H9 (cell line): ENCODE results near the gene NQO1. TPM values are rescaled to one million over a fixed set of nuclear protein-coding genes. Genes with fewer than 3 reads are reported as not detected.

Source experiments
- DNase-seq: peaks from one replicate; pipeline ENCODE4 v3.0.0-alpha.2; 2017
- H2AFZ ChIP-seq: one replicate; pipeline ENCODE4 v1.6.1; 2013; ENCODE audit warnings: mild to moderate bottlenecking, low read length, control low read depth, moderate library complexity
- H2AK5ac ChIP-seq: 2 replicates; pipeline ENCODE4 v1.6.1; 2013; ENCODE audit warnings: low read length, control low read depth, mixed read lengths; ENCODE audit not compliant: insufficient read length
- H2BK120ac ChIP-seq: one replicate; pipeline ENCODE4 v1.6.1; 2013; ENCODE audit warnings: low read depth, mild to moderate bottlenecking, low read length, control low read depth, inconsistent platforms; ENCODE audit not compliant: poor library complexity, severe bottlenecking
- H2BK12ac ChIP-seq: 2 replicates; pipeline ENCODE4 v1.6.1; 2013; ENCODE audit warnings: low read length, control low read depth, mixed read lengths, low read depth; ENCODE audit not compliant: insufficient read length
- H2BK15ac ChIP-seq: 2 replicates; pipeline ENCODE4 v1.6.1; 2013; ENCODE audit warnings: low read depth, low read length, control low read depth
- H2BK20ac ChIP-seq: one replicate; pipeline ENCODE4 v1.6.1; 2013; ENCODE audit warnings: low read depth, mild to moderate bottlenecking, low read length, control low read depth, inconsistent platforms; ENCODE audit not compliant: poor library complexity, severe bottlenecking
- H2BK5ac ChIP-seq: 2 replicates; pipeline ENCODE4 v1.6.1; 2013; ENCODE audit warnings: low read length, control low read depth, mixed read lengths; ENCODE audit not compliant: insufficient read length
- H3K14ac ChIP-seq: 2 replicates; pipeline ENCODE4 v1.6.1; 2013; ENCODE audit warnings: low read length, control low read depth; ENCODE audit not compliant: insufficient read depth
- H3K18ac ChIP-seq: 2 replicates; pipeline ENCODE4 v1.6.1; 2013; ENCODE audit warnings: low read depth, mild to moderate bottlenecking, mixed read lengths, low read length, control low read depth; ENCODE audit not compliant: insufficient read length
- H3K23ac ChIP-seq: 2 replicates; pipeline ENCODE4 v1.6.1; 2013; ENCODE audit warnings: low read length, control low read depth, mixed read lengths, low read depth; ENCODE audit not compliant: insufficient read length
- H3K23me2 ChIP-seq: 2 replicates; pipeline ENCODE4 v1.6.1; 2013; ENCODE audit warnings: low read depth, mild to moderate bottlenecking, mixed read lengths, low read length, control low read depth; ENCODE audit not compliant: insufficient read length, poor library complexity, severe bottlenecking
- H3K27ac ChIP-seq: 2 replicates; pipeline ENCODE4 v1.5.1; 2013; ENCODE audit warnings: low read length, control low read depth, mixed read lengths, low read depth; ENCODE audit not compliant: insufficient read length
- H3K27me3 ChIP-seq: 2 replicates; pipeline ENCODE4 v1.6.1; 2013; ENCODE audit warnings: low read length, control low read depth, inconsistent platforms; ENCODE audit not compliant: insufficient read depth
- H3K4ac ChIP-seq: 2 replicates; pipeline ENCODE4 v1.6.1; 2013; ENCODE audit warnings: low read depth, mild to moderate bottlenecking, control low read depth, inconsistent platforms, low read length, moderate library complexity
- H3K4me1 ChIP-seq: 2 replicates; pipeline ENCODE4 v1.6.1; 2013; ENCODE audit warnings: low read length, control low read depth, inconsistent platforms; ENCODE audit not compliant: insufficient read depth
- H3K4me2 ChIP-seq: 2 replicates; pipeline ENCODE4 v1.6.1; 2013; ENCODE audit warnings: low read length, control low read depth, mixed read lengths; ENCODE audit not compliant: insufficient read length, insufficient read depth
- H3K56ac ChIP-seq: 2 replicates; pipeline ENCODE4 v1.6.1; 2013; ENCODE audit warnings: low read depth, mild to moderate bottlenecking, mixed read lengths, low read length, control low read depth; ENCODE audit not compliant: insufficient read length
- H3K79me1 ChIP-seq: 2 replicates; pipeline ENCODE4 v1.6.1; 2013; ENCODE audit warnings: low read depth, mild to moderate bottlenecking, moderate library complexity, low read length, control low read depth, inconsistent platforms; ENCODE audit not compliant: insufficient read depth, poor library complexity, severe bottlenecking
- H3K79me2 ChIP-seq: 2 replicates; pipeline ENCODE4 v1.6.1; 2013; ENCODE audit warnings: low read length, control low read depth, inconsistent platforms; ENCODE audit not compliant: insufficient read depth
- H3K9ac ChIP-seq: 2 replicates; pipeline ENCODE4 v1.6.1; 2013; ENCODE audit warnings: low read length, control low read depth, mixed read lengths; ENCODE audit not compliant: insufficient read length; ENCODE audit errors: extremely low read depth
- H3K9me3 ChIP-seq: one replicate; pipeline ENCODE4 v1.6.1; 2013; ENCODE audit warnings: low read depth, low read length, inconsistent platforms; ENCODE audit not compliant: control insufficient read depth
- H3T11ph ChIP-seq: one replicate; pipeline ENCODE4 v1.6.1; 2013; ENCODE audit warnings: mild to moderate bottlenecking, low read length, control low read depth, inconsistent platforms
- H4K20me1 ChIP-seq: one replicate; pipeline ENCODE4 v1.6.1; 2013; ENCODE audit not compliant: control insufficient read depth, insufficient read length, insufficient read depth
- H4K5ac ChIP-seq: 2 replicates; pipeline ENCODE4 v1.6.1; 2013; ENCODE audit warnings: low read depth, mild to moderate bottlenecking, mixed read lengths, low read length, control low read depth; ENCODE audit not compliant: insufficient read length
- H4K8ac ChIP-seq: replicated peaks from 2 replicates; pipeline ENCODE4 v1.6.1; 2013; ENCODE audit warnings: low read length, control low read depth, mixed read lengths, low read depth; ENCODE audit not compliant: insufficient read length
- H4K91ac ChIP-seq: 2 replicates; pipeline ENCODE4 v1.6.1; 2013; ENCODE audit warnings: low read depth, mild to moderate bottlenecking, moderate library complexity, mixed read lengths, low read length, control low read depth; ENCODE audit not compliant: insufficient read length
- H3K27ac Mint-ChIP-seq, 3 experiments: 2 replicates in 2 of 3; 3 replicates in 1 of 3; pipeline ENCODE4 v1.8.0; 2020 to 2021; ENCODE audit warnings: mixed read lengths in 3 of 3, mild to moderate bottlenecking in 1 of 3, moderate library complexity in 1 of 3
- H3K27me3 Mint-ChIP-seq: 2 replicates; pipeline ENCODE4 v1.8.0; 2021; ENCODE audit warnings: low read depth, mild to moderate bottlenecking, moderate library complexity, mixed read lengths
- H3K36me3 Mint-ChIP-seq, 3 experiments: 2 replicates in 2 of 3; 3 replicates in 1 of 3; pipeline ENCODE4 v1.8.0; 2020 to 2021; ENCODE audit warnings: low read depth in 3 of 3, mixed read lengths in 3 of 3; ENCODE audit not compliant: insufficient read depth in 1 of 3
- H3K4me1 Mint-ChIP-seq, 2 experiments: 2 replicates each; pipeline ENCODE4 v1.8.0; 2020; ENCODE audit warnings: mixed read lengths in 2 of 2
- H3K4me3 Mint-ChIP-seq, 2 experiments: 2 replicates in 1 of 2; 3 replicates in 1 of 2; pipeline ENCODE4 v1.8.0; 2020 to 2021; ENCODE audit warnings: mild to moderate bottlenecking in 2 of 2, mixed read lengths in 2 of 2, moderate library complexity in 1 of 2
- H3K9me3 Mint-ChIP-seq, 2 experiments: 2 replicates in 1 of 2; 3 replicates in 1 of 2; pipeline ENCODE4 v1.8.0; 2020; ENCODE audit warnings: mild to moderate bottlenecking in 2 of 2, mixed read lengths in 2 of 2, moderate library complexity in 1 of 2
- WGBS: extraction: QIAGEN DNeasy Blood & Tissue Kit; methylation state at CpG from one replicate; pipeline ENCODE4 v1.1.7; 2013; ENCODE audit warnings: missing lambda C conversion rate, low lambda C conversion rate, mixed read lengths; ENCODE audit not compliant: insufficient read length; ENCODE audit errors: extremely low coverage; 5-methylcytosine and 5-hydroxymethylcytosine counted together
- total RNA-seq: library from RNA; stranded (reverse); gene quantifications from 2 replicates; pipeline ENCODE4 v1.2.1, GENCODE V29; 2021
- TF ChIP-seq, protein P1 (sequence below): fragments of 200-600 bp; sonication (generic); conservative IDR thresholded peaks from 3 replicates; pipeline ENCODE4 v1.8.0; 2021; ENCODE audit warnings: antibody characterized with exemption, mild to moderate bottlenecking

NQO1 gene
- total RNA-seq, 1 experiment from 2014 or later = 64.6 TPM

DNA sequence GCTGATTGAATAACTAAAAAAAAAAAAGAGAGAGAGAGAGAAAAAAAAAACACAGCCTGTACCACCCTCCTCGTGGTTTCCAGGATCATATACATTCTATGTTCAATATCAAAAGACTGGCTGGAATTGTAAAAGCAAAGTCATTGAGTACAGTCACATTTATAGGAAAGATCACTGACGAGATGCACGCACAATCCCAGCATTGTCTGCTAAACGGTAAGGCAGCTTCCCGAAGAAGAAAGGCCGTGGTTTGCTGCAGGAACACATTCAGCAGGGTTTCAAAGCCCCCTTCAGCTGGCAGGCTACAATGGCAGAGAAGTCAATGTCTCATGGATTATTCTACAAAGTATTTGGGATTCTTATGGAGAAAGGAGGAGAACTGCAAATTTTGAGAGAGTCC, 9.3 kb downstream of the NQO1 start:
- H3K27ac ChIP-seq = no peak overlapping the region
- Mint-ChIP-seq H3K9me3 (no peaks in the 10 kb centered on the region), H3K27me3 (no peaks in the 10 kb centered on the region), H3K4me1 (peaks cover 2 to 3% of the 10 kb centered on the region in 2 experiments; a peak in 3 of 4 replicates), H3K4me3 (no peak overlapping the region), H3K27ac (no peak overlapping the region), H3K36me3 (peaks cover 4 to 50% (median 22%) of the 10 kb centered on the region in 3 experiments; a peak in 6 of 7 replicates)
- H3K4ac ChIP-seq = no peak overlapping the region
- H4K8ac ChIP-seq = no peak overlapping the region
- no peaks in the 10 kb centered on the region for H3K23me2 ChIP-seq
- no peak overlapping the region for H3K4me2 ChIP-seq
- H3K27me3 ChIP-seq = no peaks in the 10 kb centered on the region
- no peak overlapping the region for H4K5ac ChIP-seq
- WGBS = no CpG with 5 or more reads among the region's 6 CpGs
- no peak overlapping the region for H3K18ac ChIP-seq
- no peak for DNase-seq
- H3K9me3 ChIP-seq = no peaks in the 10 kb centered on the region
- no peak overlapping the region for H3K14ac ChIP-seq
- H2BK120ac ChIP-seq = no peak overlapping the region
- no peak overlapping the region for H2BK12ac ChIP-seq
- no peak overlapping the region for H3K23ac ChIP-seq
- TF ChIP-seq, protein P1, sequence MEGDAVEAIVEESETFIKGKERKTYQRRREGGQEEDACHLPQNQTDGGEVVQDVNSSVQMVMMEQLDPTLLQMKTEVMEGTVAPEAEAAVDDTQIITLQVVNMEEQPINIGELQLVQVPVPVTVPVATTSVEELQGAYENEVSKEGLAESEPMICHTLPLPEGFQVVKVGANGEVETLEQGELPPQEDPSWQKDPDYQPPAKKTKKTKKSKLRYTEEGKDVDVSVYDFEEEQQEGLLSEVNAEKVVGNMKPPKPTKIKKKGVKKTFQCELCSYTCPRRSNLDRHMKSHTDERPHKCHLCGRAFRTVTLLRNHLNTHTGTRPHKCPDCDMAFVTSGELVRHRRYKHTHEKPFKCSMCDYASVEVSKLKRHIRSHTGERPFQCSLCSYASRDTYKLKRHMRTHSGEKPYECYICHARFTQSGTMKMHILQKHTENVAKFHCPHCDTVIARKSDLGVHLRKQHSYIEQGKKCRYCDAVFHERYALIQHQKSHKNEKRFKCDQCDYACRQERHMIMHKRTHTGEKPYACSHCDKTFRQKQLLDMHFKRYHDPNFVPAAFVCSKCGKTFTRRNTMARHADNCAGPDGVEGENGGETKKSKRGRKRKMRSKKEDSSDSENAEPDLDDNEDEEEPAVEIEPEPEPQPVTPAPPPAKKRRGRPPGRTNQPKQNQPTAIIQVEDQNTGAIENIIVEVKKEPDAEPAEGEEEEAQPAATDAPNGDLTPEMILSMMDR = no peak
- no peaks in the 10 kb centered on the region for H3K79me2 ChIP-seq
- H3K4me1 ChIP-seq = no peaks in the 10 kb centered on the region
- H2AFZ ChIP-seq = no peak overlapping the region
- H4K91ac ChIP-seq = no peak overlapping the region
- no peak overlapping the region for H2BK5ac ChIP-seq
- no peak overlapping the region for H2BK20ac ChIP-seq
- H3K79me1 ChIP-seq = no peaks in the 10 kb centered on the region
- H3K56ac ChIP-seq = no peak overlapping the region
- H4K20me1 ChIP-seq = no peaks in the 10 kb centered on the region
- H3T11ph ChIP-seq = no peak overlapping the region
- no peak overlapping the region for H2AK5ac ChIP-seq
- no peak overlapping the region for H3K9ac ChIP-seq
- H2BK15ac ChIP-seq = no peak overlapping the region
